GM12865 (cell line): ENCODE results near the gene PCNX4.
"Not testable (repeated sequence)": the region's sequence is repeated elsewhere in the genome, so short reads cannot be mapped to it uniquely, and the experiment has no call there.

Experiments used
- DNase-seq: peaks from one replicate; pipeline ENCODE4 v3.0.0; 2010; ENCODE audit warnings: low read depth
- H3K4me3 ChIP-seq: 2 replicates; pipeline ENCODE4 v1.5.1; 2011; ENCODE audit warnings: mild to moderate bottlenecking, low read depth, low read length, control low read depth
- CTCF ChIP-seq: IDR thresholded peaks from 2 replicates; pipeline ENCODE4 v1.5.1; 2011; ENCODE audit warnings: low read length, control low read depth, low read depth, inconsistent platforms; ENCODE audit not compliant: insufficient read depth; ENCODE audit errors: missing control alignments

Gene PCNX4

GRCh38 chr14:60093080-60093479, 1.4 kb downstream of the PCNX4 start:
- no peak for DNase-seq
- TF ChIP-seq CTCF = no peak
- H3K4me3 ChIP-seq = peak overlapping the region; percentile 68

GRCh38 chr14:60093606-60094005, 1.9 kb downstream of the PCNX4 start:
- no peak for DNase-seq
- H3K4me3 ChIP-seq = peak overlapping the region; percentile 68

GRCh38 chr14:60094306-60094897, 2.7 kb downstream of the PCNX4 start:
- DNase-seq = peak; percentile 68
- peak overlapping the region; percentile 68 for H3K4me3 ChIP-seq

More at GRCh38 chr14:60093606-60094005, 1.9 kb downstream of the PCNX4 start:
- no peak for TF ChIP-seq CTCF

GRCh38 chr14:60095231-60095630, 3.5 kb downstream of the PCNX4 start:
- peak; percentile 52 for DNase-seq
- H3K4me3 ChIP-seq = peak overlapping the region; percentile 47
- no peak for TF ChIP-seq CTCF

More at GRCh38 chr14:60094306-60094897, 2.7 kb downstream of the PCNX4 start:
- TF ChIP-seq CTCF = no peak

- DNase-seq = no peak
- no peak for TF ChIP-seq CTCF
- H3K4me3 ChIP-seq = no peak overlapping the region
These were observed 4.2 kb downstream of the PCNX4 start for GRCh38 chr14:60095781-60096450.

GRCh38 chr14:60097974-60098373, 6.3 kb downstream of the PCNX4 start:
- DNase-seq = no peak
- TF ChIP-seq CTCF = no peak
- H3K4me3 ChIP-seq = no peak overlapping the region

GRCh38 chr14:60099855-60100254, 8.1 kb downstream of the PCNX4 start:
- H3K4me3 ChIP-seq, DNase-seq: not testable (repeated sequence)
